ENCODE measurements around the gene NREP. TPM values are rescaled to one million over a fixed set of nuclear protein-coding genes. Genes with fewer than 3 reads are reported as not detected.

The NREP gene
- total RNA-seq, 1 experiment from 2014 or later = 6.0 TPM

DNA sequence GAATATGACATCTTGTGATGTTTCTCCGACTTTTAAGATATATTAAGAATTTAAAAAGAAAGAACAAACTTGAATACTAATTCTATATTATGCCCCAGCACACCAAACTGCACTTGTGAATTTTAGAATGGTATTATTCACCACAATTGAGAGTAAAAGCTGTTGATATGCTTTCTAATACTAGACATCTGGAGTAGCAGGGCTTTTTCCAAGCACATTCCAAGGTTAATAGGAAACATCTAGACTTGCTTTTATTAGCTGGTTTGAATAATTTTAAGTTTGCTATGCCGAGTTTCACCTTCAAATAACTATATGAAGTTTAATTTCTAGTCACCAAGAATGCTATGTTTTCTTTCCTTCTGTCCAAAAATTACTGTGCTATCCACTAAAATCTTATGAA lies 13.5 kb downstream of the NREP start:
- ChIA-PET RAD21 (ENCODE audit: low non-redundant PET in 1 of 2, low total read pairs in 2 of 2, uncharacterized antibody in 2 of 2, unreplicated experiment in 2 of 2) (no interaction called here), CTCF (interaction anchor here (1.5 kb wide), 1 partner anchor 14 kb away, joined by 3 read pairs; no protein-coding TSS in a partner anchor), POLR2A (no interaction called here)
- ATAC-seq = no peak
- H3K79me2 ChIP-seq (ENCODE audit: insufficient read depth, low read length) = no peaks in the 10 kb centered on the region
- H3K27ac ChIP-seq (ENCODE audit: low read depth, low read length) = no peak overlapping the region
- DNase-seq (ENCODE audit: low read depth, low spot score) = no peak
- no peak overlapping the region for H3K4me3 ChIP-seq (replicated peaks in 1 of 2; ENCODE audit: low read depth in 1 of 2, low read length in 2 of 2)
- no peaks in the 10 kb centered on the region for H4K20me1 ChIP-seq (ENCODE audit: insufficient read depth)
- no peak overlapping the region for H3K4me2 ChIP-seq (ENCODE audit: low read length)
- no peak overlapping the region for H3K9ac ChIP-seq (ENCODE audit: low read length)
- H3K27me3 ChIP-seq (ENCODE audit: insufficient read depth, low read length) = peaks cover 14% of the 10 kb centered on the region; the same call in 1 of the 2 replicates
- no peaks in the 10 kb centered on the region for H3K9me3 ChIP-seq (ENCODE audit: control insufficient read depth in 1 of 2, insufficient read depth in 1 of 2, low read depth in 1 of 2, low read length in 2 of 2)
- intact Hi-C loops (cut with micrococcal nuclease) = no loop called here
- H2AFZ ChIP-seq (ENCODE audit: low read depth, low read length, poor library complexity, severe bottlenecking) = no peak overlapping the region
- no TSS peak for BruUV-seq (replicated peaks)
- no peaks in the 10 kb centered on the region for H3K9me2 ChIP-seq (ENCODE audit: insufficient read depth)
- H3K4me1 ChIP-seq (ENCODE audit: control insufficient read depth in 1 of 2, insufficient read depth in 2 of 2, low read length in 2 of 2) = peaks cover 0 to 14% of the 10 kb centered on the region in 2 experiments; a peak in 1 of 4 replicates
- H3K36me3 ChIP-seq (ENCODE audit: control insufficient read depth in 1 of 2, insufficient read depth in 2 of 2, low read length in 2 of 2) = no peaks in the 10 kb centered on the region
- TF ChIP-seq TCF7L2 (IDR thresholded peaks at IDR 0.05; ENCODE audit: borderline replicate concordance, extremely low read depth, insufficient read depth, insufficient read length) (no peak), ZNF274 (IDR thresholded peaks at IDR 0.05; ENCODE audit: low read depth, low read length) (no peak), ELF1 (IDR thresholded peaks at IDR 0.05; ENCODE audit: borderline replicate concordance, low read depth) (no peak), SRF (IDR thresholded peaks at IDR 0.05; ENCODE audit: low read depth) (no peak), EZH2phosphoT487 (IDR thresholded peaks at IDR 0.05; ENCODE audit: borderline replicate concordance) (no peak), RAD21 (IDR thresholded peaks at IDR 0.05; ENCODE audit: low read depth) (no peak), SIN3A (IDR thresholded peaks at IDR 0.05; ENCODE audit: low read depth) (no peak), CBX3 (IDR thresholded peaks at IDR 0.05; ENCODE audit: low read depth) (no peak), SP1 (IDR thresholded peaks at IDR 0.05; ENCODE audit: low read depth) (no peak), YY1 (IDR thresholded peaks at IDR 0.05; ENCODE audit: extremely low read depth, insufficient replicate concordance, low read depth, low read length) (no peak), EZH2 (IDR thresholded peaks at IDR 0.05) (no peak), POLR2A (IDR thresholded peaks at IDR 0.05; ENCODE audit: borderline replicate concordance, extremely low read depth, insufficient read depth, insufficient read length) (no peak), JUND (IDR thresholded peaks at IDR 0.05) (no peak), EGR1 (IDR thresholded peaks at IDR 0.05; ENCODE audit: low read depth) (no peak)
- TF ChIP-seq, protein P1, sequence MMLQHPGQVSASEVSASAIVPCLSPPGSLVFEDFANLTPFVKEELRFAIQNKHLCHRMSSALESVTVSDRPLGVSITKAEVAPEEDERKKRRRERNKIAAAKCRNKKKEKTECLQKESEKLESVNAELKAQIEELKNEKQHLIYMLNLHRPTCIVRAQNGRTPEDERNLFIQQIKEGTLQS (IDR thresholded peaks at IDR 0.05) = no peak
- TF ChIP-seq, protein P2, sequence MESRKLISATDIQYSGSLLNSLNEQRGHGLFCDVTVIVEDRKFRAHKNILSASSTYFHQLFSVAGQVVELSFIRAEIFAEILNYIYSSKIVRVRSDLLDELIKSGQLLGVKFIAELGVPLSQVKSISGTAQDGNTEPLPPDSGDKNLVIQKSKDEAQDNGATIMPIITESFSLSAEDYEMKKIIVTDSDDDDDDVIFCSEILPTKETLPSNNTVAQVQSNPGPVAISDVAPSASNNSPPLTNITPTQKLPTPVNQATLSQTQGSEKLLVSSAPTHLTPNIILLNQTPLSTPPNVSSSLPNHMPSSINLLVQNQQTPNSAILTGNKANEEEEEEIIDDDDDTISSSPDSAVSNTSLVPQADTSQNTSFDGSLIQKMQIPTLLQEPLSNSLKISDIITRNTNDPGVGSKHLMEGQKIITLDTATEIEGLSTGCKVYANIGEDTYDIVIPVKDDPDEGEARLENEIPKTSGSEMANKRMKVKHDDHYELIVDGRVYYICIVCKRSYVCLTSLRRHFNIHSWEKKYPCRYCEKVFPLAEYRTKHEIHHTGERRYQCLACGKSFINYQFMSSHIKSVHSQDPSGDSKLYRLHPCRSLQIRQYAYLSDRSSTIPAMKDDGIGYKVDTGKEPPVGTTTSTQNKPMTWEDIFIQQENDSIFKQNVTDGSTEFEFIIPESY (IDR thresholded peaks at IDR 0.05; ENCODE audit: extremely low read depth, insufficient replicate concordance, low read length) = no peak
- TF ChIP-seq, protein P3, sequence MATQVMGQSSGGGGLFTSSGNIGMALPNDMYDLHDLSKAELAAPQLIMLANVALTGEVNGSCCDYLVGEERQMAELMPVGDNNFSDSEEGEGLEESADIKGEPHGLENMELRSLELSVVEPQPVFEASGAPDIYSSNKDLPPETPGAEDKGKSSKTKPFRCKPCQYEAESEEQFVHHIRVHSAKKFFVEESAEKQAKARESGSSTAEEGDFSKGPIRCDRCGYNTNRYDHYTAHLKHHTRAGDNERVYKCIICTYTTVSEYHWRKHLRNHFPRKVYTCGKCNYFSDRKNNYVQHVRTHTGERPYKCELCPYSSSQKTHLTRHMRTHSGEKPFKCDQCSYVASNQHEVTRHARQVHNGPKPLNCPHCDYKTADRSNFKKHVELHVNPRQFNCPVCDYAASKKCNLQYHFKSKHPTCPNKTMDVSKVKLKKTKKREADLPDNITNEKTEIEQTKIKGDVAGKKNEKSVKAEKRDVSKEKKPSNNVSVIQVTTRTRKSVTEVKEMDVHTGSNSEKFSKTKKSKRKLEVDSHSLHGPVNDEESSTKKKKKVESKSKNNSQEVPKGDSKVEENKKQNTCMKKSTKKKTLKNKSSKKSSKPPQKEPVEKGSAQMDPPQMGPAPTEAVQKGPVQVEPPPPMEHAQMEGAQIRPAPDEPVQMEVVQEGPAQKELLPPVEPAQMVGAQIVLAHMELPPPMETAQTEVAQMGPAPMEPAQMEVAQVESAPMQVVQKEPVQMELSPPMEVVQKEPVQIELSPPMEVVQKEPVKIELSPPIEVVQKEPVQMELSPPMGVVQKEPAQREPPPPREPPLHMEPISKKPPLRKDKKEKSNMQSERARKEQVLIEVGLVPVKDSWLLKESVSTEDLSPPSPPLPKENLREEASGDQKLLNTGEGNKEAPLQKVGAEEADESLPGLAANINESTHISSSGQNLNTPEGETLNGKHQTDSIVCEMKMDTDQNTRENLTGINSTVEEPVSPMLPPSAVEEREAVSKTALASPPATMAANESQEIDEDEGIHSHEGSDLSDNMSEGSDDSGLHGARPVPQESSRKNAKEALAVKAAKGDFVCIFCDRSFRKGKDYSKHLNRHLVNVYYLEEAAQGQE (IDR thresholded peaks at IDR 0.05; ENCODE audit: low read depth) = no peak
- TF ChIP-seq, protein P4, sequence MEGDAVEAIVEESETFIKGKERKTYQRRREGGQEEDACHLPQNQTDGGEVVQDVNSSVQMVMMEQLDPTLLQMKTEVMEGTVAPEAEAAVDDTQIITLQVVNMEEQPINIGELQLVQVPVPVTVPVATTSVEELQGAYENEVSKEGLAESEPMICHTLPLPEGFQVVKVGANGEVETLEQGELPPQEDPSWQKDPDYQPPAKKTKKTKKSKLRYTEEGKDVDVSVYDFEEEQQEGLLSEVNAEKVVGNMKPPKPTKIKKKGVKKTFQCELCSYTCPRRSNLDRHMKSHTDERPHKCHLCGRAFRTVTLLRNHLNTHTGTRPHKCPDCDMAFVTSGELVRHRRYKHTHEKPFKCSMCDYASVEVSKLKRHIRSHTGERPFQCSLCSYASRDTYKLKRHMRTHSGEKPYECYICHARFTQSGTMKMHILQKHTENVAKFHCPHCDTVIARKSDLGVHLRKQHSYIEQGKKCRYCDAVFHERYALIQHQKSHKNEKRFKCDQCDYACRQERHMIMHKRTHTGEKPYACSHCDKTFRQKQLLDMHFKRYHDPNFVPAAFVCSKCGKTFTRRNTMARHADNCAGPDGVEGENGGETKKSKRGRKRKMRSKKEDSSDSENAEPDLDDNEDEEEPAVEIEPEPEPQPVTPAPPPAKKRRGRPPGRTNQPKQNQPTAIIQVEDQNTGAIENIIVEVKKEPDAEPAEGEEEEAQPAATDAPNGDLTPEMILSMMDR (IDR thresholded peaks at IDR 0.05 in 2 of 3, conservative IDR thresholded peaks at IDR 0.05 in 1 of 3; ENCODE audit: borderline replicate concordance in 1 of 3, insufficient read depth in 1 of 3, low read depth in 2 of 3, low read length in 2 of 3) = no peak
